Esophagus squamous epithelium (tissue), 5 donors: ENCODE results near the gene FNTB. TPM values are rescaled to one million over a fixed set of nuclear protein-coding genes. Genes with fewer than 3 reads are reported as not detected.
A peak's percentile ranks its signal among the peaks of the same experiment; 100 is the strongest.

ENCODE experiments used
- DNase-seq: peaks from one replicate; lab custom pipeline; 2025; lab: John Stamatoyannopoulos, UW
- H3K27ac ChIP-seq, 4 donors: fragments of 200-600 bp; sonication (generic); one replicate each; pipeline ENCODE4 v1.5.1; 2016 to 2019; ENCODE audit warnings: mild to moderate bottlenecking in 1 of 4
- H3K27me3 ChIP-seq, 4 donors: fragments of 200-600 bp; sonication (generic); 1 replicate in 3 of 4; 2 replicates in 1 of 4; pipeline versions ENCODE4 v1.5.1 to v1.6.0; 2017 to 2021; ENCODE audit warnings: antibody characterized with exemption in 1 of 4
- H3K36me3 ChIP-seq, 3 donors: fragments of 200-600 bp; sonication (generic); one replicate each; pipeline ENCODE4 v1.5.1; 2016 to 2019
- H3K4me1 ChIP-seq, 3 donors: fragments of 200-600 bp; sonication (generic); one replicate each; pipeline ENCODE4 v1.5.1; 2017 to 2019
- H3K4me3 ChIP-seq, 4 donors: fragments of 200-600 bp; sonication (generic); 1 replicate in 3 of 4; 2 replicates in 1 of 4; pipeline ENCODE4 v1.5.1; 2016 to 2019; ENCODE audit warnings: mild to moderate bottlenecking in 2 of 4, moderate library complexity in 1 of 4
- H3K9me3 ChIP-seq, 3 donors: fragments of 200-600 bp; sonication (generic); one replicate each; pipeline ENCODE4 v1.5.1; 2016 to 2019
- CTCF ChIP-seq, 6 experiments: fragments of 450-650 bp in 4 of 6; fragments of 200-600 bp in 2 of 6; sonication (generic) in 2 of 6; IDR thresholded peaks; one replicate each; pipeline ENCODE4 v1.5.1; 2016 to 2019; ENCODE audit warnings: antibody characterized with exemption in 6 of 6, mild to moderate bottlenecking in 4 of 6, moderate library complexity in 4 of 6
- POLR2A ChIP-seq, 4 donors: fragments of 450-650 bp; IDR thresholded peaks; one replicate each; pipeline ENCODE4 v1.6.1; 2017; ENCODE audit warnings: antibody characterized with exemption in 4 of 4, mild to moderate bottlenecking in 4 of 4, moderate library complexity in 3 of 4
- WGBS, 2 donors: methylation state at CpG; one replicate each; pipeline ENCODE4 v1.1.5; 2018; 5-methylcytosine and 5-hydroxymethylcytosine counted together
- intact Hi-C: fragments of 100-400 bp; cut with DNase I; formaldehyde crosslinking; loops from one replicate; pipeline ENCODE4 v1.15.0; 2022
- total RNA-seq, 4 donors: library from RNA; depleted of rRNA; stranded (reverse); fragments of >200 nt; gene quantifications; one replicate each; pipeline ENCODE4 v1.1.0, GENCODE V29; 2016
- donor health status: DM: yes; HTN: yes; CAD: no.

FNTB gene
- total RNA-seq, 4 donors from 2014 or later, result 16.2 to 20.4 (median 18.2) TPM

- intact Hi-C loops, result loop anchor here (10.0 kb wide), 1 partner anchor 108 kb away; the partner anchor contains the start of gene MAX
- Histone ChIP-seq H3K4me1 (peaks cover 10 to 64% (median 25%) of the 10 kb centered on the region in 3 donors), H3K4me3 (peak overlapping the region in 2 of 4 donors; percentile 0 to 27), H3K9me3 (no peaks in the 10 kb centered on the region), H3K27me3 (no peaks in the 10 kb centered on the region), H3K36me3 (no peaks in the 10 kb centered on the region), H3K27ac (peak overlapping the region; percentile 64 to 86 (median 82))
- DNase-seq, result no peak
- WGBS, 2 donors, result 54% methylated on average over 7 of the region's 7 CpGs
- TF ChIP-seq CTCF (IDR thresholded peaks at IDR 0.05) (no peak), POLR2A (IDR thresholded peaks at IDR 0.05) (no peak)
Measured at GRCh38 chr14:64997108-64997794, 10.6 kb downstream of the FNTB start.

- intact Hi-C loops, result loop anchor here (10.0 kb wide), 1 partner anchor 106 kb away; the partner anchor contains the start of gene MAX
Measured at GRCh38 chr14:64998455-64998931, 11.8 kb downstream of the FNTB start.

GRCh38 chr14:65000898-65001591 lies 14.3 kb downstream of the FNTB start:
- no peak for DNase-seq
- Histone ChIP-seq H3K27me3 (no peaks in the 10 kb centered on the region), H3K4me3 (no peak overlapping the region), H3K36me3 (peaks cover 0 to 17% (median 0%) of the 10 kb centered on the region in 3 donors), H3K27ac (no peak overlapping the region), H3K4me1 (peaks cover 10 to 61% (median 10%) of the 10 kb centered on the region in 3 donors), H3K9me3 (no peaks in the 10 kb centered on the region)
- WGBS, 2 donors, result 74 to 82% methylated on average over 5 to 6 of the region's 6 CpGs
- intact Hi-C loops, result no loop called here
- no peak for TF ChIP-seq CTCF (IDR thresholded peaks at IDR 0.05)
- no peak for TF ChIP-seq POLR2A (IDR thresholded peaks at IDR 0.05)

More at GRCh38 chr14:64998455-64998931, 11.8 kb downstream of the FNTB start:
- H3K36me3 ChIP-seq, result no peaks in the 10 kb centered on the region
- no peaks in the 10 kb centered on the region for H3K9me3 ChIP-seq
- H3K27me3 ChIP-seq, result no peaks in the 10 kb centered on the region
- DNase-seq, result no peak
- peaks cover 10 to 60% (median 14%) of the 10 kb centered on the region in 3 donors for H3K4me1 ChIP-seq
- no peak overlapping the region for H3K4me3 ChIP-seq
- H3K27ac ChIP-seq, result peak overlapping the region; percentile 64 to 86 (median 82)
- TF ChIP-seq POLR2A (IDR thresholded peaks at IDR 0.05), result no peak
- no peak for TF ChIP-seq CTCF (IDR thresholded peaks at IDR 0.05)

- no peaks in the 10 kb centered on the region for H3K27me3 ChIP-seq
- TF ChIP-seq CTCF (IDR thresholded peaks at IDR 0.05), result no peak
- TF ChIP-seq POLR2A (IDR thresholded peaks at IDR 0.05), result no peak
- H3K4me1 ChIP-seq, result peaks cover 10 to 60% (median 13%) of the 10 kb centered on the region in 3 donors
- H3K36me3 ChIP-seq, result peaks cover 0 to 22% (median 0%) of the 10 kb centered on the region in 3 donors
- no peak overlapping the region for H3K4me3 ChIP-seq
- intact Hi-C loops, result no loop called here
- H3K9me3 ChIP-seq, result no peaks in the 10 kb centered on the region
- DNase-seq, result no peak
- H3K27ac ChIP-seq, result no peak overlapping the region
- WGBS, 2 donors, result 76 to 88% methylated on average over 6 of the region's 6 CpGs
Measured at GRCh38 chr14:65001723-65002122, 15.0 kb downstream of the FNTB start.
